ENCODE measurements around the gene SPATA6L.

GRCh38 chr9:4594994-4595393 is 71.3 kb downstream of the SPATA6L start:
- no peak for TF ChIP-seq CTCF (conservative IDR thresholded peaks at IDR 0.05; ENCODE audit: low read length)
- no peak for TF ChIP-seq EZH2phosphoT487 (IDR thresholded peaks at IDR 0.05; ENCODE audit: borderline replicate concordance)

Data from Loucy (cell line).